ENCODE measurements around the gene ST3GAL3.

- TF ChIP-seq SUZ12 (IDR thresholded peaks at IDR 0.05; ENCODE audit: extremely low read depth, insufficient read depth, insufficient read length) (no peak), YY1 (IDR thresholded peaks at IDR 0.05; ENCODE audit: insufficient read depth, insufficient read length) (no peak), ZNF274 (IDR thresholded peaks at IDR 0.05; ENCODE audit: low read depth, low read length) (no peak)
Observed at GRCh38 chr1:43742026-43742425, 34.7 kb downstream of the ST3GAL3 start.

All from NT2/D1 (cell line).